Stimulated activated CD8-positive, alpha-beta memory T cell treated with anti-CD3 and anti-CD28 coated beads, Interleukin-12 subunit alpha, Interleukin-12 subunit beta, amount 100 ng/mL, for 4 hours (primary cell): ENCODE measurements around the gene GRIA1.

Experiments used
- DNase-seq: peaks from one replicate; pipeline ENCODE4 v3.0.0-alpha.2; 2020; ENCODE audit warnings: low read depth

Gene GRIA1

DNA sequence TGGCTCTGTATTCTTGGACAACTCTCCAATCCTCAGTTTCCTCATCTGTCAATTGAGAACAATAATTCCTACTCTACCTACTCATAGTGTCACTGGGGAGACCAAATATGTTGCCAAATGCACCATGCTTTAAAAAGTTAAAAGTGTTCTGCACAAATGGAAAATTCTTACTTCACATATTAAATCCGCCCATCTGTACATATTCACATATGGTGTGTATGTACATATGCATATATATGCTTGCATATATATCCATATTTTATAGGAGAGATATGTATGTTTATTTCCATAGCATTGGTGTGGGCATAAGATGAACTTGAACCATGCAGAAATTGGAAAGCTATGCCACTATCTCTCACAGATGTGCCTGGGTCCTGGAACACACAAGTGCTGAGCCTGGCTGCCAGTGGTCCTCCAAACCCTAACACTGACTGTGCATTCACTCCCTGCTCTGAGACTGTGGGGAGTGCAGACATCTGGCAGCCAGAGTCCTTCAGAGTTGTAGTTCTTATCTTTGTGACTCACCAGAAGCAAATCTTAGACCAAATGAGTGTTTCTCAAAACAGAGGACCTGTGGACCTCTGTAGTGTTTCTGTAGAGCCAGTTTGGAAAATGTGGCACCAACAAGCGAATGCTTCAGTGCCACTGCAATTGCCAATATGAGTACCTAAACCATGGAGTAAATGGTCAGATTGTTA, 168.7 kb downstream of the GRIA1 start:
- DNase-seq, result no peak

DNA sequence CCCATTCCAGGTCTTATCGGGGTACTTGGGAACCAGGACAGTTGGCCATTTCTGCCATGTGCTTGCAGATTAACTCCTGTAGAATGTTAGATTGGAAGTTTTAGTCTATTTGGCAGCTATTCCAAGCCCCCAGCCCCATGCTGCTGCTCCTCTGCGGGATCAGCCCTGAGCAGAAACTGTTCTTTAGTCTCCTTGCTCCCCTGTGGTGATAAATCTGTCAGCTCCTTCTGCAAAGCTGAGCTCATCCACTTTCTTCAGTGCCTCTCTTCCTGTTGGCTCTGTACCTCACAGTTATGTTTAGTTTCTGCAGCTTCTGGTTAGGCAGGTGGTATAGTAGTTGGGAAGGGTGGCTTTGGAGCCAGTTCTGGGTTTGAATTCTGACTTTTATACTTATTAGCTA, 170.4 kb downstream of the GRIA1 start:
- no peak for DNase-seq

DNA sequence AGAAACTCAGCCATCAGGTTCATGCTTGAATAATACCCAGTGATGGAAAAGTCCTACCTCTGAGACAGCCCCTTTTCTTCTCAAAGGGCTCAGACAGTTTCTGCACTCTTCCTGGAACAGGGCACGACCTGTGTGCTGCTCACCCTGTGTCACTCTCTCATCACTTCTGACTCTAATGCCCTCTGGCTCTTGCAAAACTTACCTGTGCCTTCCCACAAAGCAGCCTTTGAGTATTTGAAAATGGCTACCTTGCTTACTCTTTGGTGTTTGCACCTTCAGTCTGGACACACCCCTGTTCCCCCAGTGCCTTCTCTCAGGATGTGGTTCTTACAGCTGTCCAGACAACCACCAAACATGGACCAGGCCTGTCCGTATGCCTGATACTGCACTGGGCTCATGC, 171.4 kb downstream of the GRIA1 start:
- DNase-seq, result no peak

DNA sequence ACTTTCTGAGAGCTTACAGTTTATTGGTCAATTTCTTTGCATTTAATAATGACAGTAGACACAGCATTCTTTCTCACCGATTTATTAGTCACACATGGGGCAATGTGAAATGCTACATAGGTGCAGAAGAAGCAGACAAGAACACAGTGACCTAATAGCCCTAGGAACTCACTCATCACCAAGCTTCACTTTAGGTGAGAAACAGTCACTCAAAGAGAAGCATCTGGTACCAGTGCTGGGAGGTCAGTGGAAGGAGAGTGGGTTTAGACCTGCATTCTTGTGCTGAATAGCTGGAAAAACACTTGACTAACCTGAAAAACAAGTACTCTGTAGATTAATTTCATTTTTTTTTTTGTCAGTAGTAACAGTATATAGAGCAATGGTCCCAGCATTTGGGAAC, 179.6 kb downstream of the GRIA1 start:
- DNase-seq, result no peak

DNA sequence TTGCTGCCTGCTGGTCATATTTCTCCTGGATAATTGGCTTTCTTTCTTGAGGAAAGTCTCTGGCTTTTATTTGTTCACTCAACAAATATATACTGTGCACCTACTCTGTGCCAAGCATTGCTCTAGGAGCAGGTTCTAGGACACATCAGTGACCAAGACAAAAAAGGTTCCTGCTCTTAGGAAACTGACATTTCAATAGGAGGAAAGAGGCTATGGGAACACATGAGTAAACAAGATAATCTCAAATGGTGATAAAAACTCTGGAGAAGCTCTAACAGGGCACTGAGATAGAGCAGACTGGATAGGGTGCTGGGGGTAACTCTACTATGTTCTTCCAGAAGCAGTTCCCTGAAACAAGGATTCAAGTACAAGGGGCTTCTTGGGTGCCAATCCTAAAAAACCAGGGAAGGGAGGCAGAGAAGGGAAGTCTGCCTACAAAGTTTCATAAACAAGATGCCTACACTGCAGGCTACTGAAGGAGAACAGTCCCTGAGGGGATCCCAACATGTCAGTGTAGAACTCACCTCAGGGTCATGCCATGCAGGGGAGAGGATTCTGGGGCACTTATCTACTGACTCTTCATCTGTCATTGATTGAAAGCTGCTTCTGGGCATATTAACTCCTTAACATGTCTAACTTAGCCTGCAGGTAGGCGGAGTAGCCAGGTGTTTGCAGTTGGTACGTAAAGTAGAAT, 181.3 kb downstream of the GRIA1 start:
- no peak for DNase-seq

DNA sequence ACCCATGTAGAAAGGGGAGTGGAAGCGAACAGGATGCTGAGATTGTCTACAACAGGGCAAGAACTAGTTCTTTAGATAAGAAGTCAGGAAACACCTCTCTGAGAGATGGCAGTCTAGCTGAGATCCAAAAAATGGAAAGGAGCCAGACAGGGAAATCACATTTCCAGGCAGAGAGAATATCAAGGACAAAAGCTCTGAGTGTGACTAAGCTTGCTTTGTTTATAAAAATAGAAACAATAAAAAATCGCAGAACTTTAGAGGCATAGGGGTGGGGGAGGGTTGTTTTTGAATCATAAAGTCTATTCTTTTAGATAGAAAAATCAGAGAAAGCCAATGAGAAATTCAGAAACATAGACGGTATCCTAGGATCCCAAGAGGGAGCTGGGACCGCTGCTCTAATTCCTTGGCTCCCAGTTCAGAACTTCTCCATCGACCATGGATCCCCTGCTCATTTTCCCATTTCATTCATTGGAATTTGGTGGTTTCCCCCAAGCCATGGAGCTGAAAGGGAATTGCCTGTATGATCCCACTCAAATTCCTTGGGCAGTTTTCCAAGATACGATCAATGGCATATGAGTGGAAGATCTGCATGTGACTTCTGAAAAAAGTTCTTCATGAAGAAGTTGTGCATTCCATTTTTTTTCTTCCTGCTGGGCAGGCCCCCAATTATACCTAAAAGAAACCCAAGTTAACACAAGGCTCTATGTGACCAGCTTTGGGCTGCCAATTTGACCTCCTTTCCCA, 182.0 kb downstream of the GRIA1 start:
- no peak for DNase-seq

DNA sequence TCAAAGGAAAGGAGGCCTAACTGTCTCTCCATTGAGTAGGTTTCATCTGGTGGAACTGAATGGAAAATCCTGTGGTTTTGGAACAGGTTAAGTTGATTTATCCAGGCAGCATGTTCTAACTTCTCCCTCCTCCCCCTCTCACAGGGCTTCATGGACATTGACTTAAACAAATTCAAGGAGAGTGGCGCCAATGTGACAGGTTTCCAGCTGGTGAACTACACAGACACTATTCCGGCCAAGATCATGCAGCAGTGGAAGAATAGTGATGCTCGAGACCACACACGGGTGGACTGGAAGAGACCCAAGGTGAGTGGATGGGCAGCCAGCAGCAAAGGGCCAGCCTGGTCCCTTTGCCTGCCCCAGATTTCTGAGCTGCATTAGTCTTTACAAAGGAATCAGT, 183.9 kb downstream of the GRIA1 start:
- DNase-seq, result no peak

DNA sequence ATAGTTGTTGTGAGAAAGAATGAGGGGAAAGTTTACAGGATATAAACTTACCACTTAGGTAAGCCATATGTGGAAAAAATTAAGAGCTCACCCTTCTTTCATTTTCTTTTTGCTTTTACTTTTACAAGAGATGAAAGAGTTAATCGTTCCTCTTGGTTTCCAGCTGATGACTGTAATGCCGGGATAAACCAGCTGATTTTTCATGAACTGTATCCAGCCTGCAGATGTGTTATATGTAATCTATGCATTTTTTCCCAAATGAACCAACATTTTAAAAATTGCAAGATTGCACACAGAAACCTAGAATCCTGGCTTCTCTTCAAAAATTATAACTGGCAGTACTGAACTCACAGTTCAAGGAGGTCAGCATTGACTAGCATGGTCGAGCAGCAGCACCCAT, 185.9 kb downstream of the GRIA1 start:
- no peak for DNase-seq

DNA sequence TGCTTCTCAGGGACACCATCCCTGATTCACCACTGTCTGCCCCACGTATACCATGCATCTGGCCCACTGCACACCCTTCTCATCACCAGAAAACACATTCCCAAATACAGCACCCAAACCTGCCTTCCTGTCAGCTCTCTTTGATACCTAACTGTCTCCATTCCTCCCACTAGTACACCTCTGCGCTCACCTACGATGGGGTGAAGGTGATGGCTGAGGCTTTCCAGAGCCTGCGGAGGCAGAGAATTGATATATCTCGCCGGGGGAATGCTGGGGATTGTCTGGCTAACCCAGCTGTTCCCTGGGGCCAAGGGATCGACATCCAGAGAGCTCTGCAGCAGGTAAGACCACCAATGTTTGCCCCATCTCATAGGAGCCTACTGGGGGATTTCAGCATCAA, 186.4 kb downstream of the GRIA1 start:
- no peak for DNase-seq

DNA sequence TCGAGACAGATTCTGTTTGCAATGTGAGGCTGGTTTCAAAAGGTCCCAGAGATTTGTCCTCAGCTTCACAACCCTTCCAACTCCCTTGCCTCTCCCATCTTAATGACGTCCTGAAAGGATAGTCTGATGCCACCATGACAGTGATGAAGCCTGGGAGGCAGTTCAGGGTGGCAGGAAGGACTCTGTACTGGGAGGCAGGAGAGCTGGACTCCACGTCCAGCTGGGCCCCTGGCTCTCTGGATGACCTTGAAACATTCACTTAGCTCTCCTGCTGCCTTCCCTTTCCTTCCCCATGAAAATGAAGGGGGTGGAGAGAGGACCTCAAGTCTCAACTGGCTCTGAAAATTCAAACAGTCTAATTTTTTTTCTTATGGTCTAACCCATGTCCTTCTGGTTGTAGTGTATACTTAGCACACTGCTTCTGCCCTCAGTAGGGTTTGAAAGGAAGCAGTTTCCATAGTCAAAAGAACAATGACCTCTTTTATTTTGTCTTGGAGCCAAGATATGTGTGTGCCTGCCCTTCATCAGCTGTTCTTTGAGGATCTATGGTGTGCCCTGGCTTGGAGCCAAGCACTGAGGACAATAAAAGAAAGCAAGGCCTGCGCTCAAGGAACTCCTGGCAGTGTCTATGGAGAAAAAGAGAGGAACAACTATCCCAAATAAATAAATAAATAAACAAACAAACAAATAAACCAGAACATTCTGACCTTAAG, 188.3 kb downstream of the GRIA1 start:
- no peak for DNase-seq

DNA sequence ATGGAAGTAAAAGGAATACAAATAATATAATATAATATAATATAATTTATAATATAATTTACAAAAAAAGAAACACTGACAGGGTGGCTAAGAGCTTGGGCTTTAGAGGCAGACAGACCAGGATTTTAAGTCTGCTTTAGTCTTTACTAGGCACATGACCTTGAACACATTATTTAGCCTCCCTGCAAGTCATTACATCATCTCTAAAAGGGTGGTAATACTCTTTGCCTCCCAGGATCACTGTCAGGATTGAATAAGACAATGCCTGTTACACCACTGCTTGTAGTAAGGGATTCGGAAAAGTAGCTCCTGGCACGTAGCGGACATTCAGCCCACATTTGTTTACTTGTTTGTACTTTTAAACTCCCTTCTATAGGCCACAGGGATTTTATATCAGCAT, 199.8 kb downstream of the GRIA1 start:
- DNase-seq, result no peak

DNA sequence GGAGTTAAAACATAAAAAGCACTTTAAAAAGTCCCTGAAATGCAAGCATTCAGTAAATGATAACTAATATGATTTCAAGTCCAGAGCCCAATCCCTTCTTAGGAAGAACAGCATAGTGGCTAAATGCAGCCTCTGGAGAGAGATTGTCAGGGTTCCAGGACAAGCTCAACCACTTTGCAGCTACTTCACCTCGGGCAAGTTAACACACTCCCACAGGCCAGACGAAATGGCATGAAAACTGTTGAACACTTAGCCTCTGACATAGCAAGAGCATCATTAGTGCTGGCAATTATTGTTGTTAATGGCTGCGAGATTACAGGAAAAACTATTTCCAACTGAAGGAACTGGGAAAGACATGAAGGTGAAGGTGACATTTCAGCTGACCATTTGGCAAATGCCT, 205.8 kb downstream of the GRIA1 start:
- no peak for DNase-seq

DNA sequence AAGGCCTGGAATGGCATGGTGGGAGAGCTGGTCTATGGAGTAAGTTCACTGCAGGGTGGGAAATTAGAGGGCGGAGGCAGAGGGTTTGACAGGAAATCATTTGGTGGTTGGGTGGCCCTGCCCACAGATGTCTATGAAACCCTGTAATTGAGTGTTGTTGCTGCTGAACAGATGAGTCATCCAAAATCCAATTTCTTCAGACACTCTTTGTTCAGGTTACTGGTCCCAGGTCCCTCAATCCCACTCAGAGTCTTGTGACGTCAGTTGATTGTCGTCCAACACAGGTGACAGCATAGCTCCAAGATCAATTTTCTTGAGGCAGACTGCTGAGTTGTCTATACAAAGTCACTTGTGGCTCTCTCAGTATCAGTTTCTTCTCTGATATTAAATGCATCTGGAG, 208.6 kb downstream of the GRIA1 start:
- no peak for DNase-seq

DNA sequence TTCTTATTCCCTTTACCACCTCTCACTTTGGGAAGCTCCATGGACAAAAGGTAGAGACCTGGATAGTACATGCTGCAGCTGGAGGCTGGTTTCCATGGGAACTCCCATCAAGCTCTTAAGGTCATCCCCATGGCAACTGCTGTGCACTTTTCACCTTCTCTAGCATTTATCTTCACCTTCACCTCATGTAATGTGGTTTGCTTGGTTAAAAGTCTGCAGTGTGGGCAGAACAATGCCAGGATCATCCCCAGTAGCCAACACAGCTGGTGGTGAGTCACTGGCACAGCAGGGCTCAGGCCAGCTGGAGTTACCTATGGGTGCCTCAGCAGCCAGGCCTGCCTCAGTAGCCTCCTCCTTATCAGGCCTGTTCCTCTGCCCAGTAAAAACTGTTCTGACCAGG, 210.5 kb downstream of the GRIA1 start:
- no peak for DNase-seq

DNA sequence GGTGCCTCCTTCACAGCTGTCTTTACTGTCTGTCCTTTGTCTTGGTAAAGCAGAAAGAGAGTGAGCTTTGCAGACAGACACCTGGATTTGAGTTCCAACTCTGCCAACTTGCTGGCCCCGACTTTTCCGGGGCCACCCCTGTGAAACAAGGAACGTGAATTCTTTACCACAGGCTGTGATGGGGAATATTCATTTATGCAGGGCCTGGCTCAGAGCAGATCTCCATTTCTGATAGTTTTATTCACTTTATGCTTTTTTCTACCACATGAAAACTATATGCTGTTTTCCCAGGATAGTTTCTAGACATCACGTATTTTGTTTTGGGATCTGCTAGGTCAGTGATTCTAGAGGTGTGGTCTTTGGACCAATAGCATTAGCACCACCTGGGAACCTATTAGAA, 211.8 kb downstream of the GRIA1 start:
- DNase-seq, result no peak

DNA sequence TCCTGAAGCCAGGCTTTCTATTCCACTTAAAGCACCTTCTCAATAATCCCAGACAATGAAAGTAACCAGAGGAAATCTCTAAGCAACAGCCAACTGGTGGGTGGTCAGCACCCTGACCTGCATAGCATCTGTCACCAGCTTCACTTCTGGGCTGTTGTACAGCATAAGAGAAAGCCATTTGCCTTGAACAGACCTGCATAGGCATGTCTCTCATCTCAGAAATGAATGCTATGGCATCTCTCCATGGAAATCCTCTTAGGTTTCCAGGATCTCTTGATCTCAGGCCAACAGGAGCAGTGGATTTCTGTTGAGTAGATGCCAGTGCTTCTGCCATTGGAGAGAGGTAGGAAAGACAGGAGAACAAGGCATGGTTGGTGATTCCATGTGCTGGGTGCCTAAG, 213.6 kb downstream of the GRIA1 start:
- no peak for DNase-seq

DNA sequence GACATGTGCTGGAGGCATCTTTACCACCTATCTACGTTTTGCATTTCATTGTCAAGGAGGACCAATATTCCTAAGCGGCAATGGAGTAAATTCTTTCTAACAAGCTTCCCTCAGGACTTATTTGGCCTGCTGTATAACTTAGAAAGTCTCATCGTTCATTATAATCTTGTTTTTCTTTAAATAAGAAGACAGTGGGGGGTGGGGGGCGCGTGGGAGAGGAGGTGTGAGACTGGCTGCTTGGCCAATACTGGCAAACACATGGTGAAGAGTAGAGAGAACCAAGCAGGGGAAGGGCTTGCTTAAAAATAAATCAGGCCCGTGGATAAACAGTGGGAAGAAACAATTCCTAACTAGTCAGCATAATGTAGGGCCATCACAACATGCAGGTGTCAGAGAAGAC, 217.2 kb downstream of the GRIA1 start:
- no peak for DNase-seq

DNA sequence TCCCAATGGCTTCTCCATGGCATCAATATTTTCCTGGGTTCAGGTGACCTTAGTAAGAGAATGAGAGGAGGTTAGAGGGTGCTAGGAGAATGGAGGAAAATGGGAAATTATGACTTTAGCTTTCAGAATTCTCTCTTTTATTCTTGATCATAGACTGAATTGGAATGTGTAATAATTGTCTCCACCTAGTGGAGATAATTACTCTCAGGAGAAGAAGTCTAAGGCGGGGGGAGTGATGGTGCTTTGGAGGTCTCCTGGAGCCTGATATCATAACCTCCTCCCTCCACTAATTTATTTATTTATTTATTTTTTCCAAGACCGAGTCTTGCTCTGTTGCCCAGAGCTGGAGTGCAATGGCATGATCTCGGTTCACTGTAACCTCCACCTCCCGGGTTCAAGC, 221.3 kb downstream of the GRIA1 start:
- no peak for DNase-seq

DNA sequence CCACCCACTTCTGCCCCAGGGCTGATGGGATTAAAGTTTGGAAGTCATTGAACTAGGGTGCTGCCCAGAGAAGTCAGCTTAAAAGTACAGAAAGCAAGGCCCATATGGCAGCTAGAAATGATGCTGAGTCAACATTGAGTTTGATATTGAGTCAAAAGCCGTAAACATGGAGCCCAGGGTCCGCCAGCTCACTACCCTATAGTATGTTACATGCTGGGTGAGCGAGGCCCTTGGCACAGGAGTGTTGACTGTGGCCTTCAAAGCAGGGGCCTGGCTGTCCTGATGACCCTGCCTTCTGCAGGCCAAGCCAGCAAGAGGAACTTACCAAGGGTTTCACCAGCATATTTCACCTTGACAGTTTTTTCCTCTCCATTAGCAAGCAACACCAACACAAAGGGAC, 222.5 kb downstream of the GRIA1 start:
- no peak for DNase-seq

DNA sequence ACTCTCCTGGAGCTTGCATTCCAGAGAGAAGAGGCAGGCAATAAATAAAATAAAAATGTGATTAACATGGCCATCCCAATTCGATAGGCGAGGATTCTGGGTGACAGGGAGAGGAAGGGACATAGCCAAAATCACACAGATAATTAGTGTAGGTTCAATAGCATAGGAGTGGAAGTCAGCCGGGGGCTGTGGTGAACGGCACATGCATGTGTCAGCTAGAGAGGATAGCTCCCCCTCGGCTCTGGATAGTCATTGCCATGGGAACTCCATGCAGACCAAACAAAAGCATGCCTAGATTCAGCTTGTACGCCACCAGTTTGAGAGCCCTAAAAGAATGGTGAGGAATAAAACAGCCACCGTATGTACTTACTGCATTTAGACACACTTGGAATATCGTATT, 223.5 kb downstream of the GRIA1 start:
- no peak for DNase-seq

DNA sequence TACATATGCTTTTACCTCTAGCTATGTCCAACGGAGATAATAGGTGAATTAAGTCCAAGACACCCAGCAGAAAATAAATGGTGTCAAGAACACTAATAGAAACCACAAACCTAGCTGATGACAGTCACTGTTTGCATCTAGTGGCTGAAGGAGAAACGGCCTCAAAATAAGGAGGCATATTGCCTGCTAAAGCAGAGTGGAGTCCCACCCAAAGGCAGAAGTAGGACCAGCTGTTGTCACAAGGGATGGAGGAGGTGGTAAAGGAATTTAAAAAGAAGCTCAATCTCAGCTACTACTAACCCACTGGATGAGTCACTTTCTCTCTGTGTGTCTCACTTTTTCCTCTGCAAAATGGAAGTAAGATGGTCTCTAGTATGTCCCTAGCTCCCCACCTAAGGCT, 224.3 kb downstream of the GRIA1 start:
- no peak for DNase-seq

DNA sequence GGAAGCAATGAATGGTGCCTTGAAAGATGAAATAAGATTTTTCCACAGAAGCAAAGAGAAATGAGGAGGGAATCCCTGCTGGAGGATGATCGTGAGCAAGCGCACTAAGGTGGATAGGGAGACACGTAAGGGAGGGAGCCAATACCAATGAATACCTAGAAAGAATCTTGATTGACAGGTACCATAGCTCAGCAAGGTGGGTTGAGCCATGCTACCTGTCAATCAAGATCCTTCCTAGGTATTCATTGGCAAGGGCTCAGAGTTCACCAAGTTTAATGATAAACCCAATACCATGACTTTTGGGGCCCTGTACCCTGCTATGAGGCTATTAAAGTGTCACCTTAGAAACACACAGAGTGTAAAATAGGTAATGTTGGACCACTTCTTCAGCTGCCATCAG, 226.8 kb downstream of the GRIA1 start:
- DNase-seq, result no peak

DNA sequence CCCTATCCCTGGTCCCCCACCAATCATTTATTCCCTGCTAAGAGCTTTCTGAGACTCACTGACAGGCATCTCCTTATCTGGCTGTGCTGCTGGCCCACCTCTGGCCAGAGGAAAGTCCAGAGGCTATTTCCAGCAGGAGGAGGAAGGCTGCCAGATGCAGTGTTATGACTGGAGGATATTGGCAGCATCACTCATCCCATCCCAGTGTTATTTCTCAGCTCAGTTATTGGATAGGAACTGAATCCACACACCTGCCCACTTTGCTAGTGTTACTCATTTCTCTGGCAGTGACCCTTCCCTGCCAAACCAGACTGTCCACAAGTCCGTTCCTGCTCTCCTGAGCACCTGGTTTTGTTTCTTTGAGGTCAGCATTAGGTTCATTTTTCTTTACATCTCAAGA, 228.2 kb downstream of the GRIA1 start:
- no peak for DNase-seq
